ENCODE data around the gene HTR1D.

Gene HTR1D

DNA sequence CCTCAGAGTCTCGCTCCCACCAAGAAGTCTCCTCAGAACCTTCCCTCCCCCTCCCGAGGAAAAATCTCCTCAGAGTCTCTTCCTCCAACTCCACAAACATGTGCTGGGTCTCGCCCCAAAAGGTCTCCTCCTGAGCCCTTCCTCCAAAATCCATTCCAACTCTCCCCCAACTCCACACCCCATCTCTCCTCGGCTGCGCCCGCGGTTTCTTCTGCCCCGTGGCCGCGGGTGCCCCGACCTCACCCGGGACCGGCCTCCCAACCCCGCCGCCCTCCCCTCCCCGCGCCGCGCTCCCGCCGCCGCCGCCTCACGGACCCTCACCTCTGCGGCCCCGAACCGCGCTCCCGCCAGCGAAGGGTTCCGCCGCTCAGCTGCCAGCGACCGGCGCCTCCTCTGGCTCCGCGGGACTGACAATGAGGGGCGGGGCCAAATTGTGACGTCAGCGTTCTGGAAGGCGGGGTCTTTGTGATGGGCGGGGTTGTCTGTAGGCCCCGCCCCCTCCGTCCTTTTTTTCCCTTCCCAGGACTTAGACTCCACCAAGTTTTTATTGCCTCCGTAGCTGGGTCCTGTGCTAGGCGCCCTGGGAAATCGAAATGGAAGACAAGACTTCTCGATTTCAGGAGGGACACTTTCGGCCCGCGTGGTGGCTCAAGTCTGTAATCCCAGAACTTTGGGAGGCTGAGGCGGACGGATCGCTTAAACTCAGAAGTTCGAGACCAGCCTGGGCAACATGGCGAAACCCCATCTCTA lies 48.7 kb downstream of the HTR1D start, which contains the start of gene LUZP1:
Gene LUZP1, minus strand, starts transcription at position 412 of the 750 bp plus-strand sequence.
- Histone ChIP-seq H3K4me3 (replicated peaks; ENCODE audit: insufficient read depth, low read length) (peak within 1 kb of the TSS; percentile 82), H3K27me3 (ENCODE audit: insufficient read depth, poor library complexity, severe bottlenecking) (no peaks in the 10 kb centered on the region), H3K27ac (replicated peaks) (peak within 1 kb of the TSS; percentile 71)
- DNase-seq (ENCODE audit: low read depth in 1 of 2, low spot score in 1 of 2), result peak; percentile 75 to 84
- TF ChIP-seq SPI1 (IDR thresholded peaks at IDR 0.05; ENCODE audit: borderline replicate concordance, low read depth), result no peak
- no peak for TF ChIP-seq GABPA (IDR thresholded peaks at IDR 0.05; ENCODE audit: low read depth)
- TF ChIP-seq, protein P1, sequence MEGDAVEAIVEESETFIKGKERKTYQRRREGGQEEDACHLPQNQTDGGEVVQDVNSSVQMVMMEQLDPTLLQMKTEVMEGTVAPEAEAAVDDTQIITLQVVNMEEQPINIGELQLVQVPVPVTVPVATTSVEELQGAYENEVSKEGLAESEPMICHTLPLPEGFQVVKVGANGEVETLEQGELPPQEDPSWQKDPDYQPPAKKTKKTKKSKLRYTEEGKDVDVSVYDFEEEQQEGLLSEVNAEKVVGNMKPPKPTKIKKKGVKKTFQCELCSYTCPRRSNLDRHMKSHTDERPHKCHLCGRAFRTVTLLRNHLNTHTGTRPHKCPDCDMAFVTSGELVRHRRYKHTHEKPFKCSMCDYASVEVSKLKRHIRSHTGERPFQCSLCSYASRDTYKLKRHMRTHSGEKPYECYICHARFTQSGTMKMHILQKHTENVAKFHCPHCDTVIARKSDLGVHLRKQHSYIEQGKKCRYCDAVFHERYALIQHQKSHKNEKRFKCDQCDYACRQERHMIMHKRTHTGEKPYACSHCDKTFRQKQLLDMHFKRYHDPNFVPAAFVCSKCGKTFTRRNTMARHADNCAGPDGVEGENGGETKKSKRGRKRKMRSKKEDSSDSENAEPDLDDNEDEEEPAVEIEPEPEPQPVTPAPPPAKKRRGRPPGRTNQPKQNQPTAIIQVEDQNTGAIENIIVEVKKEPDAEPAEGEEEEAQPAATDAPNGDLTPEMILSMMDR (IDR thresholded peaks at IDR 0.05; ENCODE audit: insufficient read depth, low read length), result no peak
- TF ChIP-seq POLR2AphosphoS5 (IDR thresholded peaks at IDR 0.05; ENCODE audit: low read depth), result peak; percentile 69
- TF ChIP-seq, protein P2, sequence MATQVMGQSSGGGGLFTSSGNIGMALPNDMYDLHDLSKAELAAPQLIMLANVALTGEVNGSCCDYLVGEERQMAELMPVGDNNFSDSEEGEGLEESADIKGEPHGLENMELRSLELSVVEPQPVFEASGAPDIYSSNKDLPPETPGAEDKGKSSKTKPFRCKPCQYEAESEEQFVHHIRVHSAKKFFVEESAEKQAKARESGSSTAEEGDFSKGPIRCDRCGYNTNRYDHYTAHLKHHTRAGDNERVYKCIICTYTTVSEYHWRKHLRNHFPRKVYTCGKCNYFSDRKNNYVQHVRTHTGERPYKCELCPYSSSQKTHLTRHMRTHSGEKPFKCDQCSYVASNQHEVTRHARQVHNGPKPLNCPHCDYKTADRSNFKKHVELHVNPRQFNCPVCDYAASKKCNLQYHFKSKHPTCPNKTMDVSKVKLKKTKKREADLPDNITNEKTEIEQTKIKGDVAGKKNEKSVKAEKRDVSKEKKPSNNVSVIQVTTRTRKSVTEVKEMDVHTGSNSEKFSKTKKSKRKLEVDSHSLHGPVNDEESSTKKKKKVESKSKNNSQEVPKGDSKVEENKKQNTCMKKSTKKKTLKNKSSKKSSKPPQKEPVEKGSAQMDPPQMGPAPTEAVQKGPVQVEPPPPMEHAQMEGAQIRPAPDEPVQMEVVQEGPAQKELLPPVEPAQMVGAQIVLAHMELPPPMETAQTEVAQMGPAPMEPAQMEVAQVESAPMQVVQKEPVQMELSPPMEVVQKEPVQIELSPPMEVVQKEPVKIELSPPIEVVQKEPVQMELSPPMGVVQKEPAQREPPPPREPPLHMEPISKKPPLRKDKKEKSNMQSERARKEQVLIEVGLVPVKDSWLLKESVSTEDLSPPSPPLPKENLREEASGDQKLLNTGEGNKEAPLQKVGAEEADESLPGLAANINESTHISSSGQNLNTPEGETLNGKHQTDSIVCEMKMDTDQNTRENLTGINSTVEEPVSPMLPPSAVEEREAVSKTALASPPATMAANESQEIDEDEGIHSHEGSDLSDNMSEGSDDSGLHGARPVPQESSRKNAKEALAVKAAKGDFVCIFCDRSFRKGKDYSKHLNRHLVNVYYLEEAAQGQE (IDR thresholded peaks at IDR 0.05; ENCODE audit: insufficient replicate concordance, low read depth), result peak; percentile 61

DNA sequence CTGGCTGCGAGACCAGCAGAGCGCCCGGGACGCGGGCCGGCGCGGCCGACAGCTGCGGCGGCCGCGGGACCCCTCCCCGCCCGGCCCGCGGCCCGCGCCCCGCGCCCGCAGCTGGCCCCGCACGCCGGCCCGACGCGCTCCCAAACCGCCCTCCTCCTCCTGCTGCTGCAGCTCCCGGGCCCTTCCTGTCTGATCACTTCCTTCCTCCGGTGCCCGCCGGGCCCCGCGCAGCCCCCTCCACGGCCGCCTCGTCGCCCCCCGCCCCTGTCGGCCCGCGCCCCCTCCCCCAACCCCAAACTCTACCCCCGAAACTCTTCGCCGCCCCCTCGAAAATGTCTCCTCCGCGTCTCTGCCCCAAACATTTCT lies 49.2 kb downstream of the HTR1D start:
- TF ChIP-seq, protein P2 (IDR thresholded peaks at IDR 0.05; ENCODE audit: insufficient replicate concordance, low read depth), result no peak
- peak; percentile 24; the same call in 1 of the 2 replicates for TF ChIP-seq SPI1 (IDR thresholded peaks at IDR 0.05; ENCODE audit: borderline replicate concordance, low read depth)
- Histone ChIP-seq H3K4me3 (replicated peaks; ENCODE audit: insufficient read depth, low read length) (peak overlapping the region; percentile 82), H3K27ac (replicated peaks) (peak overlapping the region; percentile 62), H3K27me3 (ENCODE audit: insufficient read depth, poor library complexity, severe bottlenecking) (no peaks in the 10 kb centered on the region)
- DNase-seq (ENCODE audit: low read depth in 1 of 2, low spot score in 1 of 2), result peak in 1 of 2 experiments; percentile 37

DNA sequence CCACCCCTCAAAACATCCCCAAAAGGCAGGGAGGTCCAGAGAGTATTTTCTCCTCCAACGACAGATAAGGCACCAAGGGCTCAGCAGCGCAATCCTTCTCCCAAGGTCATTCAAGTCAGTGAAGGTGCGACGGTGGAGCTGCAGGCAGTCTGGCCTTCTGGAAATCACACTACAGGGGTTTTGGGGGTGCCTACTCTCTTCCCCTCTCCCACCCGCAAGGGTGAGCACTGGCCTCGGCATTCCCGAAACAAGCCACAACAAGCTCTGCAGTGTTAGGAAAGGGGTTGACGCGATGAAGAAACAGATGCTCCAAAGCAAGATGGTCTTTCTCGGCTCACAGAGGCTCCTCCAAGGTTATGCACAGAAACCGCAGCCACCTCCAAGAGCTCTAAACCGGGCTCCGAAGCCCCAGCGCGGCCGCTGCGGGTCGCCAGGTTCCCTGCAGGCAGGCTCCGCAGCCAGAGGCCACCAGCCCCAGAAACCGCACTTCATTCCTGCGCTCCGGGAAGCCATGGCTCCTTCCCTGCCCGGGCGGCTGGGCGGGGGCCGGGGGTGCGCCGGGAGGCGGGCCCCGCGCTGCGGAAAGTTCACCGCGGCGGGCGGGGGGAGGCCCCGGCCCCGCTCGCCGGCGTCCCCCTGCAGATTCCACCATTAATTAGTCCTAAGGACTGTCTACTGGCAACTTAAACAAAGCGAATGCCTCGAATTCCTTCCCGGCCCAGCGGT lies 49.8 kb downstream of the HTR1D start:
- no peak for TF ChIP-seq SPI1 (IDR thresholded peaks at IDR 0.05; ENCODE audit: borderline replicate concordance, low read depth)
- TF ChIP-seq POLR2AphosphoS5 (IDR thresholded peaks at IDR 0.05; ENCODE audit: low read depth), result no peak
- TF ChIP-seq, protein P1 (IDR thresholded peaks at IDR 0.05; ENCODE audit: insufficient read depth, low read length), result no peak
- no peak for TF ChIP-seq GABPA (IDR thresholded peaks at IDR 0.05; ENCODE audit: low read depth)
- TF ChIP-seq, protein P2 (IDR thresholded peaks at IDR 0.05; ENCODE audit: insufficient replicate concordance, low read depth), result no peak
- H3K27ac ChIP-seq (replicated peaks), result peak overlapping the region; percentile 34
- no peaks in the 10 kb centered on the region for H3K27me3 ChIP-seq (ENCODE audit: insufficient read depth, poor library complexity, severe bottlenecking)
- H3K4me3 ChIP-seq (replicated peaks; ENCODE audit: insufficient read depth, low read length), result peak overlapping the region; percentile 82
- DNase-seq (ENCODE audit: low read depth in 1 of 2, low spot score in 1 of 2), result peak in 1 of 2 experiments; percentile 59
